ENCODE measurements around the gene VMP1. TPM values are rescaled to one million over a fixed set of nuclear protein-coding genes. Genes with fewer than 3 reads are reported as not detected.

The VMP1 gene
- polyA plus RNA-seq (ENCODE audit: insufficient read length), result 111 TPM
- long read RNA-seq, donor 1, full-length matches to known transcripts, result 57 of 57 reads
- long read RNA-seq, donor 1, partial matches to known transcripts, result 0 of 57 reads
- long read RNA-seq, donor 1, other reads (novel, unspliced or antisense), result 0 of 57 reads
- long read RNA-seq, donor 2, full-length matches to known transcripts, result 42 of 48 reads
- long read RNA-seq, donor 2, partial matches to known transcripts, result 6 of 48 reads
- long read RNA-seq, donor 2, other reads (novel, unspliced or antisense), result 0 of 48 reads
- long read RNA-seq, donor 3, full-length matches to known transcripts, result 43 of 43 reads
- long read RNA-seq, donor 3, partial matches to known transcripts, result 0 of 43 reads
- long read RNA-seq, donor 3, other reads (novel, unspliced or antisense), result 0 of 43 reads
- long read RNA-seq, donor 4, full-length matches to known transcripts, result 7 of 29 reads
- long read RNA-seq, donor 4, partial matches to known transcripts, result 22 of 29 reads
- long read RNA-seq, donor 4, other reads (novel, unspliced or antisense), result 0 of 29 reads
- long read RNA-seq, donor 5, full-length matches to known transcripts, result 93 of 93 reads
- long read RNA-seq, donor 5, partial matches to known transcripts, result 0 of 93 reads
- long read RNA-seq, donor 5, other reads (novel, unspliced or antisense), result 0 of 93 reads
- long read RNA-seq, donor 6, full-length matches to known transcripts, result 42 of 42 reads
- long read RNA-seq, donor 6, partial matches to known transcripts, result 0 of 42 reads
- long read RNA-seq, donor 6, other reads (novel, unspliced or antisense), result 0 of 42 reads
- long read RNA-seq, donor 7, full-length matches to known transcripts, result 82 of 87 reads
- long read RNA-seq, donor 7, partial matches to known transcripts, result 5 of 87 reads
- long read RNA-seq, donor 7, other reads (novel, unspliced or antisense), result 0 of 87 reads
- long read RNA-seq, donor 8, full-length matches to known transcripts, result 26 of 26 reads
- long read RNA-seq, donor 8, partial matches to known transcripts, result 0 of 26 reads
- long read RNA-seq, donor 8, other reads (novel, unspliced or antisense), result 0 of 26 reads

- peak; percentile 99 for DNase-seq
Measured at GRCh38 chr17:59707149-59707970, at the start of gene VMP1, which contains the start of gene PTRH2. VMP1 (plus strand) TSS chr17:59707654; CDS start chr17:59731447, 23,793 bp downstream. PTRH2 (minus strand) TSS chr17:59707430; CDS start chr17:59697978, 9,452 bp downstream.

DNA sequence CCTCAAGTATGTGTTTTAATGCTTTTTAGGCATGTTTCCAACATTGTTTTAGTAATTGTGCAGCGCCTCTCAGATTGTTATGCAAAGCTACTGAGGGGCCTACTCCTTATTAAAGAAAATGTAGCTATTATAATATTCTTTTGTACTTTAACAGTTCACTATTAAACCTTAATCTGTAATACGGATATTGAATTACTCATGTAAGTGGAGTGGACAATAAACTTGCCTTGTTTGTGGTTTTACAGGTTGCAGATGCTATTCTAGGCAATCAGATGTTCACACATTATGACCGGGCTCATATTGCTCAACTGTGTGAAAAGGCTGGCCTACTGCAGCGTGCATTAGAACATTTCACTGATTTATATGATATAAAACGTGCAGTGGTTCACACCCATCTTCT, 41.2 kb upstream of the VMP1 start:
- no peak for DNase-seq

DNA sequence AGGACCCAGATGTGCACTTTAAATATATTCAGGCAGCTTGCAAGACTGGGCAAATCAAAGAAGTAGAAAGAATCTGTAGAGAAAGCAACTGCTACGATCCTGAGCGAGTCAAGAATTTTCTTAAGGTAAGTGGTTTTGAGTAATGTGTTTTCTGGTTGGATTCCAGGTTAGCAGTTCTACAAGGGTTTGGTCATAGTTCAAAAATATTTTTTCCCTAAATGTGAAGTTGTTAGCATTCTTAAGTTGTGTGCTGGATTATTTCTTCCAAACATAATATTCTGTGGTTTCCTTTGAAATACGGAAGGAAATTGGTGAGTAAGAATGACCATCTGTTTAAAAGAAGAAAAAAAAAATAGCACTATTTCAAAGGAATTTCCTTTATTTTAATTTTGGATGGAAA, 38.6 kb upstream of the VMP1 start:
- no peak for DNase-seq

DNA sequence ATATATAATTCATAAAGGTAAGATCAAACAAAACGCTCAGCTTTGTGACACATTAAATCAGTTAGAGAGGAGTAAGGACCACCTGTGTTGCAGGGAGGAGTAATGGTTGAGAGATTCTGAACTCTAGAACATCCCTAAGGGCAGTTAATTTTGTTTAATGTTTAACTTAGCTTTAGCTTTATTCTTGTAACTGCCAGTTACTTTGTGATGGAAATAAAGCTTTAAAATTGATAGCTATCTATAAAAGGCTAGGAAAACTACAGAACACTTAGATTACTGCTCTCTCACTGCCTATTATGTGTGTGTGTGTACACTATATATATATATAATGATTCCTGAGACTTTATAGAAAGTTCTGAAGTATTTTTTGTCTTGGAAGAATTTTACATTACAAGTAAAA, 38.0 kb upstream of the VMP1 start:
- DNase-seq, result peak; percentile 57

DNA sequence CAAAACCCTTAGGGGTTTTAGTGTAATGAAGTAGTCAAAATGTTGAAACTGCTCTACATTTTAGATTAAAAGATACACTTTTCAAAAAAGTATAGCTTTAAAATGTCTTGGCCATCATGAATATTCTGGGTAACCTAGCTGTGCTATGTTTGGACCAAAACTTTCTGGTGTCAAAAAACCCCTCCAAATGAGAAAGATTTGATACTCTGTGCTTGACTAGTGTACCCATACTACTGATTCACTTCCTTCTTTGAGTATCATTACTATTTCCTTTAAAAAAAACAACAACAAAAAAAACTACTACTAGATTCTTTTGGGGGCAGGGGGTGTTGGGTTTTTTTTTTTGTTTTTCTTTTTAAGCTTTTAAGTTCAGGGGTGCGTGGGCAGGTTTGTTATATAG, 37.5 kb upstream of the VMP1 start:
- no peak for DNase-seq

- DNase-seq, result no peak
Measured at GRCh38 chr17:59671386-59671785, 36.1 kb upstream of the VMP1 start.

DNA sequence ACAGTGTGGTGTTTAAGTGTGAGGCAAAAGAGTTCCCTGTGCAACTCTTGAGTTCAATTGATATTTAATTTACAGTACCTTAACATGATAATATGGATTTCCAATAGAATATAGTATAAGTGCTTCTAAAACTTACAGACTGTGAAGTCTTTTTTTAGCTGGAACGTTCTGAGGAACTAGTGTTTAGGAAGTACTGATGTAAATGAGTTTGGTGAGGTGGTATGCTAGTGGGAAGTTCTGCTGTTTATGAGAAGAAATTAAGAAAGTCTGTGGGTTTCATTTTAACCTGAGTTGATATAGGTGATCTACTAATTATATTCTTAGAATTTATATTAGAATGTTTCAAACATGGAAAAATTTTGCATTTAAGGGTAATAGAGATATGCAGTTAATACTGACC, 32.2 kb upstream of the VMP1 start:
- no peak for DNase-seq

GRCh38 chr17:59676716-59677115, 30.7 kb upstream of the VMP1 start:
- DNase-seq, result no peak

- no peak for DNase-seq
Measured at GRCh38 chr17:59678918-59679317, 28.5 kb upstream of the VMP1 start.

- no peak for DNase-seq
Measured at GRCh38 chr17:59680314-59680713, 27.1 kb upstream of the VMP1 start.

DNA sequence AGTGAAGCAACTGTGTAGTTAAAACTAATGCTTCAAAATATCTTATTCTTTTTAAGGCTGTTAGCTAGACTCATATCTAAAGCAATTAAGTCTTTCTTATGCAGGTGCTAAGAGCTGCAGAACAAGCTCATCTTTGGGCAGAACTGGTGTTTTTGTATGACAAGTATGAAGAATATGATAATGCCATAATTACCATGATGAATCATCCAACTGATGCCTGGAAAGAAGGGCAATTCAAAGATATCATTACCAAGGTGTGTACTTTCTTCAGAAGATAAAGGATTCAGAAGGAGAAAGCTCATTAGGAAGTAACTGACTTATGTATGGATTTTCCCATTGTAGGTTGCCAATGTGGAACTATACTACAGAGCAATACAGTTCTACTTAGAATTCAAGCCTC, 24.2 kb upstream of the VMP1 start:
- DNase-seq, result no peak

- DNase-seq, result no peak
Measured at GRCh38 chr17:59684967-59685366, 22.5 kb upstream of the VMP1 start.

DNA sequence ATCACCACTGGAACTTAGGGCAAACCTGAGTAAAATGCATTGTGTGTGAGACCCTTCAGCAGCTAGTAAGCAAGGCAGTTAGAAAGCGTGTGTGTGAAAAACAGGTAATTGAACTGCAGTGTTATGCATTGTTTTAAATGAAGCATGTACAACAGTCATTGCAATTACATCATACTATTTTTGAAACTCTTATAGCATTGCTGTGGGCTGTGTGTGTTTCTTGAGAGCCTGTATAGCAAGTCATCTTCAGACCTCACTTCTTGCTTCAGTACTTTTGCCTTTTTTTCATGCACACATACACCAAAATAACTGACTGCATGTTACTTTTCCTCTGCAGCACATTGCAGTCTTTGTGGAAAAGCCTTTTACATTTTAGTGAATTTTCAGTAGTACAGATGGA, 19.4 kb upstream of the VMP1 start:
- DNase-seq, result no peak

- no peak for DNase-seq
Measured at GRCh38 chr17:59688496-59688895, 19.0 kb upstream of the VMP1 start.

DNA sequence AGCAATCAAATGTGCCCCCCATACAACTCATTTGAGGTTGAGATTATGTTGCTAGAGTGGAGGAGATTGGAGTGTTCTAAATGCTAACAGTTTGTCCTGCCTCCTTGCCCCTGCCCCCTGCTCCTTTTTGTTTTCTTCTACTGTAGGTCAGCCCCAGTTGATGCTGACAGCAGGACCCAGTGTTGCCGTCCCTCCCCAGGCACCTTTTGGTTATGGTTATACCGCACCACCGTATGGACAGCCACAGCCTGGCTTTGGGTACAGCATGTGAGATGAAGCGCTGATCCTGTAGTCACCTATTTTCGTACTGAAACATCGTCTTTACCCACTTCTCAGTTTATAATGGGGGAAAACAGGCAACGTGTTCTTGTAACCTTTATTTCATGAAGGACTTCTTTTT, 13.9 kb upstream of the VMP1 start:
- DNase-seq, result no peak

GRCh38 chr17:59694344-59694743, 13.1 kb upstream of the VMP1 start:
- DNase-seq, result no peak

GRCh38 chr17:59695945-59696681, 11.3 kb upstream of the VMP1 start:
- DNase-seq, result no peak

DNA sequence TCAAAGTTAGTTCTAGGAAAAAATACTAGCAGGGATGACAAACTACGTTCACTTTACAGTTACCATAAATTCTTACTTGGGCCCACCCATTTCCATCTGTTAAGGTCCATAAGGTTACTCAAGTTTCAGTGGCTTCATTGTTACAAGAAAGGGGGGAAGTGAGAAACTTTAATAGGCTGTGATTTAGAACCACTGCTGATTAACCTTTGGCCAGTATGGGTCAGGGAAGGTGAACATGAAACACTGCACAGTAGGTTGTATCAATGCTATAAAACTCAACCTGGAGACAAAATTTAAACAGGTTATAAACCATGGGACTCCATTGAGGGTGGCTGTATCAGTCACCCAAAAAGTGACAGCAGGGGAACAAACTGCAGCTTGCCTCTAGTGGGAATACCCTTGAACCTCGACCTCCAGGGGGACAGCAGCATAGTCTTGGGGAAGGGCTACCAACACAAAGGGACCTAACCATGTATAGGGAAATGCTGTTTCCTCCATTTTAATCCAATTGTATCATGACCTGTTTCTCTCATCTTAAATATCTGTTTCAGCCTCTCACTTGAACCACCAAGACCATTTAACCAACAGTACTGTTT, 10.7 kb upstream of the VMP1 start:
- DNase-seq, result no peak

DNA sequence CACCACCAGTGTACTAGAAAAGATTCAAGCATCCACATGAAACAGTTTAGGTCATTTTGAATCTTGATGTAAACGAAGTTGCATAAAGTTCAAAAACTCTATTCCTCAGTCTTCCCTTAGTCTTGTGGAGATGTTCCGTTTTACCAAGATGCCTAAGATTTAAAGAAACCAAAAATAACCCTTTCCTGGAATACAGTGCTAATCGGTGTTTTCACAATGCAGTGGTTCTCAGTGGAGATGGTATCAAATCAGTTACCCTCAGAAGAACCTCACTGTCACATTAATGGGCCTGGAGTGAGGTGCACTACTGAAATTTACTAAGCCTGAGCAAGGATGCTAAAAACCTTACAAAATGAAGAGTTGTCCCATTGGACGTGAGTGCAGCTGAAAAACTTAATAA, 9.3 kb upstream of the VMP1 start:
- DNase-seq, result no peak

GRCh38 chr17:59699218-59699617, 8.2 kb upstream of the VMP1 start:
- DNase-seq, result no peak

DNA sequence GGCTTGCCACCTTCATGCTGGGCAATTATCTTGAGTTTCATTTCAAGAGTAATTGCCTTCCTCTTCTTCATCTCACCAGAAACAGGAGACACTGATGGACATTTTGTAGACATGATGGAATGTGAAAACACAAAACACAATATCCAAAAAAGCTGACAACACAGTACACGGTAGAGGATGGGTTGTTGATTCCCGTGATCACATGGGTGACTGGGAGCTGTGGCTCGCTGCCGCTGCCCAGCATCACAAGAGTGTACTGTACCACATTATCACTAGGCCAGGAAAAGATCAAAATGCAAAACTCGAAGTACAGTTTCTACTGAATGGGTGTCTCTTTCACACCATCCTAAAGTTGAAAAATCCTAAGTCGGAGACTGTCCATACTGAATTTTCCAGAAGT, 7.7 kb upstream of the VMP1 start:
- no peak for DNase-seq

All from left kidney (tissue), 8 donors.